Measurements from ENCODE around the gene RFXANK. TPM values are rescaled to one million over a fixed set of nuclear protein-coding genes. Genes with fewer than 3 reads are reported as not detected.
"Not testable (repeated sequence)": the region's sequence is repeated elsewhere in the genome, so short reads cannot be mapped to it uniquely, and the experiment has no call there.

The RFXANK gene
- total RNA-seq, 1 experiment from 2014 or later: 122 TPM

DNA sequence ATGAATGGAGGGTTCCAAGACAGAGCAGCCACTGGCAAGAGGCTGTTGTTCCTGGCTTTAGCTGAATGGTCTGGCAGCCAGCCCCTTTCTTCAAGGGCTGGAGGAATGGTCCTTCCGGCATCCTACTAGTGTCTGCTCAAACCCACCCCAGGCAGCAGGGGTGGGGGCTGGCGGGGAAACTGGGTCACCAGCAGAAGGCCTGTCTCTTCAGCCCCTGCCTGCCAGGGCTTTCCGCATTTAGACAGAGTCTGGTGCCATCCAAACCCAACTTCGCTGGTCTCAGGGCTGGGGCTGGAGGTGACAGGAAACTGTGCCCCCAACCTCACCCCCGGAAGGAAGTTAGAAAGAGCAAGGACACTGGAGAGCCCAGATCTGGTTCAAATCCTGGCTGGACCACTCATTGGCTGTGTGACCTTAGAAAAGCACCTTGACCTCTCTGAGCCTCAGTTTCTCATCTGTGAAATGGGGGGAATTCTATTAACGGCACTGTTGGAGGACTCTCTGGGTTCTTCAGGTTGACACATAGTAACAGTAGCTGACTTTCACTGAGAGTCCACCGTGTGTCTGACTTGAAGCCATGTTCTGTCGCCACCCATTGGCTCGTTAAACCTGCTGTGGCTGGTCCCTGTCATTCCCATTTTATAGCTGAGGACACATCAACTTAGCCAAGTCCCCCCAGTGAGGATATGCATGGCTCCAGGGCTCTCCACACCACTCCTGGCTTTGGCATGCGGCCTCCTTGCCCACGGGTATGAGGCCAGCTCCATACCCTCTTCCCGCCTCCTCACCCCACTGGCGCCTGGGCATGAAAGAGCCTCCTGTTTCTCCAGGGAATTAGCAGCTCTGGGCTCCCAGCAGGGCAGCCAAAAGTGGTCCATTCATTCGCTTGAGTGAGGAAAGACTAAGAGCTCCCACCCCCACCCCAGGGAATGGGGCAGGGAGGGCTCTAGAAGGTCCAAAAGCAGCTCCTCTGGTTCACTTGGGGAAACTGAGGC is 13.7 kb downstream of the RFXANK start:
- no peak for DNase-seq (ENCODE audit: low spot score)

DNA sequence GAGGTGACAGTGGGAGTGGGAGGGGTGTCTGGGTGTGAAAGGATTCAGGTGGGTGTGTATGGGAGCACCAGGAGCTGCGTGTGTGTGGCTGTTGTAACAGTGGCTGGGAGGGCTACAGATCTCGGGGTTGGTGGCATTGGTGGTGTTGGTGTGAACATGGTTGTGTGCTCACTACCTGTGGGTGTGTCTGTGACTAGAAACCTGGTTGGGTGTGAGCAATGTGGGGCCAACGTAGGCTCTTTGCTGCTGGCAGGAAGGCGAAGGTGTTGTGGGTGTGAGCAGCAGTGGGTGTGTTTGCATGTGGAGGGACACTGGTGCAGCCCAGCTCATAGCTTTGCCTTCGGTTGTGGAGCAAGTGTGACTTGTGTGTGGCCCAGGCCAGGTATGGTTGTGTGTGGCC is 14.9 kb downstream of the RFXANK start:
- no peak for DNase-seq (ENCODE audit: low spot score)

DNA sequence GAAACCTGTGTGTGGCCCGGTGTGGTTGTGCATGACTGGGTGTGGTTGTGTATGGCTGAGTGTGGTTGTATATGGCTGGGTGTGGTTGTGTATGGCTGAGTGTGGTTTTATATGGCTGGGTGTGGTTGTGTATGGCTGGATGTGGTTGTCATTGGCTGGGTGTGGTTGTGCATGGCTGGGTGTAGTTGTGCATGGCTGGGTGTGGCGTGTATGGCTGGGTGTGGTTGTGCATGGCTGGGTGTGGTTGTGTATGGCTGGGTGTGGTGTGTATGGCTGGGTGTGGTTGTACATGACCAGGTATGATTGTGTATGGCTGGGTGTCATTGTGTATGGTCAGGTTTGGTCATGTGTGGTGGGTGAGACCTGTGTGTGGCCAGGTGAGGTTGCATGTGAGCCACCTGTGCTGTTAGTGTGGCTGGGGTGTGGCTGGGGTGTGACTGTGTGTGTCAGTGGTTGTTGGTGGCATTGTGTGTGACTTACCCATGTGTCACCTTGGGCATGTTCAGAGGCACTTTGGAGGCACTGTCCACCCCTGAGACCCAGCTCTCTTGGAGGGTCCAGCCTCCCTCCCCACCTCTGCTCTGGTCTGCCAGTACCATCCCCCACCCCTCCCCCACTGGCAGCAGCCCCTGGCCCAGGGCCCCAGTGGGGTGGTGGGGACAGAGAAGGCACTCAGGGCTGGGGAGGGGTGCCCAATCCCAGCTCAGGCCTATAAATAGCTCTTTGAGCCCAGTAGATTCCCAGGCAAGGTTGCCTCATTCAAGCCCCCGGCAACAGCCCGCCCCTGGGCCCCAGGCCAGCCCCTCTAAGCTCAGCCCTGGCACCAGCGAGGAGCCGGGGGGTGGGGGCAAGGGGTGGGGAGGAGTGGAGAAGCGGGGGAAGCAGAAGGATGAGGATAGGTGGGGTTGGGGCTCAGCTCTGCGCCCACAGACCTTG is 15.8 kb downstream of the RFXANK start:
- no peak for DNase-seq (ENCODE audit: low spot score)

DNA sequence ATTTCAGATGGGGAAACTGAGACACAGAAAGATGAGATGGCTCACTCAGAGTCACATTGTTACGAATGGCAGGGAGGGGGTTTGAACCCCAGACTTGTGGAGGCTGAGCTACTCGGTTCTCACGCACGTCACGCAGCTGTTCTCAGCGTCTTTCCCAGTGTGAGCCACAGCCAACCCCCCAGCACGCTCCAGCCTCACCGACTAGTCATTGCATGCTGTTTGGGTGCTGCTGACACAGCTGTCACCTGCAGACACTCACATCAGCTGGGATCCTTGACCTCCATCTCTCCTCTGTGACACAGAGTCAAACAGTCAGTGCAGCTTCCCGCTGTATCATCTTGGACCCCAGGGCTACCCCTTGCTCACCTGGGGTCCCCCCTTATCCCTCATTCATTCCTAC is 17.3 kb downstream of the RFXANK start:
- DNase-seq (ENCODE audit: low spot score): no peak

DNA sequence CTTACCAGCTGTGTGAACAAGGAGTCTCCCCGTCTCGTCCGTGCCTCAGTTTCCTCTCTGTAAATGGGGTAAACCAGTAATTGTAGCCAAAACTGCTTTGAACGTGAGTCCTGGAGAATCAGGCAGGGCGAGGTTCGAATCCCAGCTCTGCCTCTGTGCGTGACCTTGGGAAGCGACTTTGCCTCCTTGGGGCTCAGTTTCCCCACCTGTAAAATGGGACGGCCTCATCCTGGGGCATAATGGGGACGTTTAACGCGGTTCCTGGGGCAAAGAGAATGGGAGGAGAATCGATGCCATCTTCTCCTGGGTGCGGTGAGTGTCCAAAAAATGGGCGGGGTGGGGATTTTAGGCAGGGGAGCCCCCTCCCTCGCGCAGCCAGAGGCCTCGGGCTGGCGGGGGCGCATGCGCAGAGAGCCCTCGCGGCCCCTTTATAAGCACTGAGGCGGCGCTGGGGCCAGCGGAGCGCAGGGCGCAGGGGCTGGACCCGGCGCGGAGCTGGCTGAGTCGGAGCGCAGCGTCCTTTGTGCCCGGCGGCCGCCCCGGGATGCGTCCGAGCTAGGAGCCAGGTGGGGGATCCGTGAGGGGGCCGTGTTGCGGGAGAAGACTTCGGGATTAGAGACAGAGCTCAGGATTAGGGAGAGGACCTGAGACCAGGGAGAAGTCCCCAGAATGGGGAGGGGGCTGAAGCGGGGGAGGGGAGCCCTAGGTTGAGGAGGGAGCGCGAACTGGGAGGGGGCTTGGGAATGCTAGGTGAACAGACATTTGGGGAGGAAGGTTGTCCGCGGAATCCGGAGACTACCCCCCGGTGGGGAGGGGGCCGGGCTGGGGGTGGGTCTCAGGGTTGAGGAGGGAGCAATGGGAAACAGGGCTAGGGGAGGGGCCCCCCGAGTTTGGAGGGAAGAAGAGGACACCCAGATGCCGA is 19.7 kb downstream of the RFXANK start, which contains the start of gene NCAN:
TSS of gene NCAN (plus strand) at position 460 of the 922 bp plus-strand sequence. CDS start 4,996 bp downstream, outside the sequence.
- no peak for DNase-seq (ENCODE audit: low spot score)

DNA sequence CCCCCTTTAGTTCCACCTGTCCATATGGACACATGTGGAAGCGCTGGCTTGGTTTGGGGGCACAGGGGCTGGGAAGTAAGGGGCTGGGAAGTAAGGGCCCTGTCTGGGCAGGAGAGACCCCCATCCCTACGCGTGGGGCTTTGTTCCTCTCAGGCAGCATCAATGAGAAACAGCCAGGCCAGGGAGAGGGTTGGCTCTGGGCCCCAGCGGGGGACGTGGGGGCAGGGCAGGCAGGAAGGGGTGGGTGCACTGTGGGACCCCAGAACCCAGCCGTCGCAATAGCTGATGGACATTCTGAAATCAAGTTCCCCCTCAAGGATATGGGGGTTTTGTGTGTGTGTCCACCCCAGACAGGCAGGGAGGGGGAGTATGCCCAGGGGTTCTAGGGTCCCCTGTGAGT is 20.9 kb downstream of the RFXANK start:
- DNase-seq (ENCODE audit: low spot score): no peak

DNA sequence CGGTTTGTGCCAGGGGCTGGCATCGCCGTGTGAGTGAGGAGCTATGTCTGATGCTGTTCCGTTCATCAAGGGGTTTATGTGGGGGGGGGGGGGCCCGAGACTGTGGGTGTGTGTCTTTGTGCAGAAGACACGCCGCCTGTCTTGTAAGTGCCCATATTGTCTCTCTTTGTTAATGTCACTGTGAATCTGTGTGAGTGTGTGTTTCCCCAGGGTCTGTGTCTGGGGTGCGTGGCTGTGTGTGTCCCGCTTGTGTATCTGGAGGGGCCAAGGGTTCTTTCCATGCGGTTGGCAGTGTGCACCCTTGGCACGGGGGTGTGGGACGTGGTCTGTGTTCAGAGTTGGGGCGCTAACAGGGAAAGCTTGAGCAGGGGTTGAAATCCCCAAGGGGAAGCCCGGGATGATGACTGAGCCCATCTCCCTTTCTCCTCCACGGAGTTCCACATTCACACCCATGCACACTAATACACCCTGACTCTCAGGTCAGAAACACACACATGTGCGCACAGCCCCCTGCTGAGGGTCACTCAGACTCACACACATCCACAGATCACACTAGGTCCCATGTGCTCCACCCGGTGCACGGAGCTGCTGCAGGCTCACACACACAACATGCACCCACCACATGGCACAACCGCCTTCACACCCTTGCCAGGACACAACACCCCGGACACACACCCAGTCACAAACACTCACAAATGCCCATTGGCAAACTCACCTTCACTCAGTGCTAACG is 21.5 kb downstream of the RFXANK start:
- DNase-seq (ENCODE audit: low spot score): no peak

DNA sequence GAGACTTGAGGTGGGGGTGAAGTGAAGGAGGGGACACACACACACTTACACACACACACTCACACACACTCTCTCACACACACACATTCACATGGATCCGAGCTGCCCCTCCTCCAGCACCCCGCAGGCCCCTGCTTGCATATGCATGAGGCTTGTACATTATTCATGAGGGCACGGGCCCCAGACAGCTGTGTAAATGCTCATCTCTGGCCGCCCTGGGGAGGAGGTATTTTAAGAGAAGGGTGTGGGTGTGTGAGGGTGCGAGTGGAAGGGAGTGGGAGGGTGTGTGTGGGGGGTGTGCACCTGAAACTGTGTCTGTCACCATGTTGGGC is 22.1 kb downstream of the RFXANK start:
- no peak for DNase-seq (ENCODE audit: low spot score)

DNA sequence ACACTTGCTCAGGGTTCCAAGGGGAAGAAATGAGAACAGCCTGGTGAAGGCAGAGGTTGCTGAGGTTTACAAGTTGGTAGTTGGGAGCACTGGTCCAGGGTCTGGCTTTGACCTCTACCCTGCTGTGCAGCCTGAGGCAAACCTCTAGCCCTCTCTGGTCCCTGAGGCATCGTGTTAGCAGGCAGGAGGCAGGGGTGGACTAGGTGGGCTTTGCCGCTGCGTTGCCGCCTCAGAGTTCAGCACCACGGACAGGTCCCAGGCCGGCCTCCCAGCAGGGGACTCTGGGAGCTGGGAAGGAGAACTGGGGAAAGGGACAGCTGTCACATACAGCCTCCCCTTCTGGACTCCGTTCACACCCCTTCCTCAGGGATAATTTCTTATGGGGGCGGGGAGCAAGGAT is 22.8 kb downstream of the RFXANK start:
- peak; percentile 33 for DNase-seq (ENCODE audit: low spot score)

DNA sequence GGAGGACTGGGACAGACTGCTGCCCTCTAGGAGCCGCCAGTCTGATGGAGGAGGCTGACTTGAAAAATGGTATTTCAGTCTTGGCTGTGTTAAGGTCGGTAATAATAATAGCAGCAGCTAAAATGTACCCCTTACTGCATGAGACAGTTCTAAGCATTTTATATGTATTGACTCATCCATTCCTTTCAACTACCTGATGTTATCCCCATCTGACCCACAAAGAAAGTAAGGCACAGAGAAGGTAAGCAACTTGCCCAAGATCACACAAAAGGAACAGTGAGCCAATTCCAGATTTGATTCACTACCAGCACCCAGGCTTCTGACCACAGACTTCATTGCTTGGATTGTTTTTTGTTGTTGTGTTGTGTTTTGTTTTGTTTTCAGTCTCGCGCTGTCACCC is 23.7 kb downstream of the RFXANK start:
- DNase-seq (ENCODE audit: low spot score): no peak

DNA sequence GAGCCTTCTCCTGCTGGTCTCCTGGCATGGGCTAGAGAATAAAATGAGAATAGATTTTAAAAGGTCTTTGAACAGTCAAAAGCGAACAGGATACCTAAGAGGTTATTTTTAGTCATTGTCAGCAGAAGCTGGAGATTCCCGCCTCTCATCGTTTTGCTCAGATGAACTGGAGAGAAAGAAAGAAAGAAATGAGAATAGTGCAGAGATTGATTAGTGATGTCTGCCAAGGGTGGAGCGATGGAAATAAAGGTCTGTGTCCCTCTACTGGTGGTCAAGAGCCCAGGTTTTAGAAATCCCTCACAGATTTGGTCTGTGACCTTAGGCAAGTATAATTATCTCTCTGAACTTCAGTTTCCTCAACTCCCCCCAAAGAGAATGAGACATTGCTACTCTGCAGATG is 25.0 kb downstream of the RFXANK start:
- peak; percentile 56 for DNase-seq (ENCODE audit: low spot score)

DNA sequence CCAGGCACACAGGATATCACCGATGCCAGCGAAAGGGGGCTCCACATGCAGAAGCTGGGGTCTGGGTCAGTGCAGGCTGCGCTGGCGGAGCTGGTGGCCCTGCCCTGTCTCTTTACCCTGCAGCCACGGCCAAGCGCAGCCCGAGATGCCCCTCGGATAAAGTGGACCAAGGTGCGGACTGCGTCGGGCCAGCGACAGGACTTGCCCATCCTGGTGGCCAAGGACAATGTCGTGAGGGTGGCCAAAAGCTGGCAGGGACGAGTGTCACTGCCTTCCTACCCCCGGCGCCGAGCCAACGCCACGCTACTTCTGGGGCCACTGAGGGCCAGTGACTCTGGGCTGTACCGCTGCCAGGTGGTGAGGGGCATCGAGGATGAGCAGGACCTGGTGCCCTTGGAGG is 26.9 kb downstream of the RFXANK start:
- no peak for DNase-seq (ENCODE audit: low spot score)

DNA sequence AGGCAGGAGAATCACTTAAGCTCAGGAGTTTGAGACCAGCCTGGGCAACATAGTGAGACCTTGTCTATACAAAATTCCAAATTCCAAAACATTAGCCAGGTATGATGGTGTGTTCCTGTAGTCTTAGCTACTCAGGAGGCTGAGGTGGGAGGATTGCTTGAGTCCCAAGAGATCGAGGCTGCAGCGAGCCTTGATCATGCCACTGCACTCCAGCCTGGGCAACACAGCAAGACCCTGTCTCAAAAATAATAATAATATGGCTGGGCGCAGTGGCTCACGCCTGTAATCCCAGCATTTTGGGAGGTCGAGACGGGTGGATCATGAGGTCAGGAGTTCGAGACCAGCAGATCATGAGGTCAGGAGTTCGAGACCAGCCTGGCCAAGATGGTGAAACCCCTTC is 28.9 kb downstream of the RFXANK start:
- DNase-seq (ENCODE audit: low spot score): not testable (repeated sequence)

DNA sequence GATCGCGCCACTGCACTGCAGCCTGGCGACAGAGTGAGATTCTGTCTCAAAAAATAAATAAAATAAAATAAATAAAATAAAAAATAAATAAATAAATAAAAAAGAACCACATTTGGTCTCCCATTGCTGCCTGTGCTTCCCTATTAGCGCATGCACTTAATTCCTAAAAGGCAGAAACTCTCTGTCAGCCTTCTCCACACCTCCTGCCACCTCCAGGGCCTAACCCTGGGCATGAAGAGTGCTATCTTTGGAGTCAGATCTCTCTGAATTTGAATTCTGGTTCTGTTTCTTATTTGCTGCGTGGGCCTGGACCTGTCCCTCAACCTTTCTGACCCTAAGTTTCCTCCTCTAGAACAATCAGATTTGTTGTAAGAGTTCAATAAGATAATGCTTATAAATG is 31.0 kb downstream of the RFXANK start:
- DNase-seq (ENCODE audit: low spot score): no peak

DNA sequence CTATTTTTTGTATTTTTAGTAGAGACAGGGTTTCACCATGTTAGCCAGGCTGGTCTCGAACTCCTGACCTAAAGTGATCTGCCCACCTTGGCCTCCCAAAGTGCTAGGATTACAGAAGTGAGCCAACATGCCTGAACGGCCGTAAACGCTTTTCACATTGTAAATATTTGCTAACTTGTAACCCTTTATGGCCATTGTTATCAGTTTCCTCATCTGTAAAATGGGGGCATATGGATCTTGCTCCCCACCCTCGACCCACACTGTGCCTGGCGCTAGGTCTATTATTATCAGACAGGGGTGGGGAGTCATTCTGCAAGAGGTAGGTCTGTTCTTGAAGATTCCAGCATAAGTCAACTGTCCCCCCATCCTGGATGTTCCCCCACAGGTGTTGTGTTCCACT is 31.6 kb downstream of the RFXANK start:
- no peak for DNase-seq (ENCODE audit: low spot score)

DNA sequence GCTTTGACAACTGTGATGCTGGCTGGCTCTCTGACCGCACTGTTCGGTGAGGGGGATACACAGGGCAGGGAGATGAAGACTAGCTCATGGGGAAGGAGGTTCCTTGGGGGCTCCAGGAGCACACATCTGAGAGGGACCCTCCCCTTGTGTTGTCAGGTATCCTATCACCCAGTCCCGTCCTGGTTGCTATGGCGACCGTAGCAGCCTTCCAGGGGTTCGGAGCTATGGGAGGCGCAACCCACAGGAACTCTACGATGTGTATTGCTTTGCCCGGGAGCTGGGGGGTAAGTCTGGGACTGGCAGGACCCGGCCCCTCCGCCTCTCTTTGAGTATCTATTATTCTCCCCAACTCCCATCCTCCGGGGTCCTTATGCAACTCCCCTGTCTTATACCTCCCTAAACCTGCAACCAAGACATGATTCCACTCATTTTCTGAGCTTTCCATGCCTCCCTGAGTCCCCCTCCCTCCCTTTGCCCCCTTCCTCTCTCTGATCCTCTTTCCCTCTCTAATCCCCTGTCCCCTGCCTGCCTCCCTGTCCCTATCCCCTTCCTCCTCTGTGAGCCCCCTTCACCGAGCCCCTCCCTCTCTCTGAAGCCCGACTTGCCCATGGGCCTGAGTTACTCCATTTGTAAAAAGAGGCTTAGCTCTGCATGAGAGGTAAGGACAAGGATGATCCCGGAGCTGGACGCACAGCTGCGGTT is 32.2 kb downstream of the RFXANK start:
- no peak for DNase-seq (ENCODE audit: low spot score)

DNA sequence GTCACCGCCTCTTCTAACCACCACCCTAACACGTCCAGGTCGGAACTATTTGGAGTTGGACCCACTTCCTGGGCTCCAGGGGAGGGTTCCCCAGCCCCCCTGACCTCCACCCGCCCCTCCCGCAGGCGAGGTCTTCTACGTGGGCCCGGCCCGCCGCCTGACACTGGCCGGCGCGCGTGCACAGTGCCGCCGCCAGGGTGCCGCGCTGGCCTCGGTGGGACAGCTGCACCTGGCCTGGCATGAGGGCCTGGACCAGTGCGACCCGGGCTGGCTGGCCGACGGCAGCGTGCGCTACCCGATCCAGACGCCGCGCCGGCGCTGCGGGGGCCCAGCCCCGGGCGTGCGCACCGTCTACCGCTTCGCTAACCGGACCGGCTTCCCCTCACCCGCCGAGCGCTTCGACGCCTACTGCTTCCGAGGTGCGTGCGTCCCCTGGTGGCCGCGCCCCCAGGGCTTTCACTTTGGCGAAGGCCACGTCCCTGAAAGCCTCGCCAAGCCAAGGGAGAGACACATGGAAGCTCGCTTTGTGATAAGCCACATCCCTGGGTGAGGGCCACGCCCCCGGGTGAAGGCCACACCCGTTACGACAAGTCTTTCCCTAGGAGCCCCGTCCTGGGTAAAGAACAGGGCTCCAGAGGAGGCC is 32.9 kb downstream of the RFXANK start:
- no peak for DNase-seq (ENCODE audit: low spot score)

DNA sequence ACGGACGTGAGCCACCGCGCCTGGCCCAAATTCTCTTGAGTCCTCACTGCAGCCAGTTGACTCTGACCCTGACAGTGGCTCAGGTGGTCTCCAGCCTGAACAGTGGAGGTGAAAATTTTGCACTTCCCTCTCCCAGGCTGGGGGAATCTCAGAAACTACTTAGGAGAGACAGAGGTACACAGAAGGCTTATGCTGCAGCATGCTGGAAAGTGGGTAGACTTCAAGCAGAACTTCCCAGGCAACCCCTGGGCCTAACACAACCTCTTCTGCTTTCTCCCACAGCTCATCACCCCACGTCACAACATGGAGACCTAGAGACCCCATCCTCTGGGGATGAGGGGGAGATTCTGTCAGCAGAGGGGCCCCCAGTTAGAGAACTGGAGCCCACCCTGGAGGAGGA is 34.1 kb downstream of the RFXANK start:
- no peak for DNase-seq (ENCODE audit: low spot score)

DNA sequence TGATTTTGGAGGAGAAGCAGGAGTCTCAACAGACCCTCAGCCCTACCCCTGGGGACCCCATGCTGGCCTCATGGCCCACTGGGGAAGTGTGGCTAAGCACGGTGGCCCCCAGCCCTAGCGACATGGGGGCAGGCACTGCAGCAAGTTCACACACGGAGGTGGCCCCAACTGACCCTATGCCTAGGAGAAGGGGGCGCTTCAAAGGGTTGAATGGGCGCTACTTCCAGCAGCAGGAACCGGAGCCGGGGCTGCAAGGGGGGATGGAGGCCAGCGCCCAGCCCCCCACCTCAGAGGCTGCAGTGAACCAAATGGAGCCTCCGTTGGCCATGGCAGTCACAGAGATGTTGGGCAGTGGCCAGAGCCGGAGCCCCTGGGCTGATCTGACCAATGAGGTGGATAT is 34.6 kb downstream of the RFXANK start:
- DNase-seq (ENCODE audit: low spot score): no peak

DNA sequence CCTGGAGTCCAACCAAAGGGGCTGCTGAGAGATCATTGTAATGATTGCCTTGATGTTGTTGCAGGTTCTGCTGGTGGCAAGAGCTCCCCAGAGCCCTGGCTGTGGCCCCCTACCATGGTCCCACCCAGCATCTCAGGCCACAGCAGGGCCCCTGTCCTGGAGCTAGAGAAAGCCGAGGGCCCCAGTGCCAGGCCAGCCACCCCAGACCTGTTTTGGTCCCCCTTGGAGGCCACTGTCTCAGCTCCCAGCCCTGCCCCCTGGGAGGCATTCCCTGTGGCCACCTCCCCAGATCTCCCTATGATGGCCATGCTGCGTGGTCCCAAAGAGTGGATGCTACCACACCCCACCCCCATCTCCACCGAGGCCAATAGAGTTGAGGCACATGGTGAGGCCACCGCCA is 35.2 kb downstream of the RFXANK start:
- DNase-seq (ENCODE audit: low spot score): no peak

All from A172 (cell line).